Measurements from ENCODE around the gene TBX2.

The TBX2 gene

DNA sequence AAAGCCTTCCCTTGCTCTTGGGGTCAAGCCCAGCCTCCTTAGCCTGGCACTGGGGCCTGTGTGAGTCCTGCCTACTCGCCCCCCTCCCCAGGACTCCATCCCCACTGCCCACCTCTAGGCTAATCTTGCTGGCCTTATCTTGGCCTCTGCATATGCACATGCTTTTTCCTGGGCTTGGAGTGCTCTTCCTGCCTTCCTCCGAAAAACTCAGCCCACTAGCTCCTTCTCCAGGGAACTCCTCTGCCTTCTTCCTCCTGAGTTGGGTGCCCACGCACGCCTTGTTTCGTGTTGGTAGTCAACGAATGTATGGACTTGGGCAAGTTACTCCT is 16.5 kb downstream of the TBX2 start:
- no peaks in the 10 kb centered on the region for H3K9me3 Mint-ChIP-seq
- H3K4me1 Mint-ChIP-seq (ENCODE audit: low read depth): no peaks in the 10 kb centered on the region
- no peaks in the 10 kb centered on the region for H3K36me3 Mint-ChIP-seq (ENCODE audit: low read depth)
- H3K27ac Mint-ChIP-seq: no peak overlapping the region
- H3K4me3 Mint-ChIP-seq: no peak overlapping the region
- peaks cover 49% of the 10 kb centered on the region for H3K27me3 Mint-ChIP-seq (ENCODE audit: low read depth)

DNA sequence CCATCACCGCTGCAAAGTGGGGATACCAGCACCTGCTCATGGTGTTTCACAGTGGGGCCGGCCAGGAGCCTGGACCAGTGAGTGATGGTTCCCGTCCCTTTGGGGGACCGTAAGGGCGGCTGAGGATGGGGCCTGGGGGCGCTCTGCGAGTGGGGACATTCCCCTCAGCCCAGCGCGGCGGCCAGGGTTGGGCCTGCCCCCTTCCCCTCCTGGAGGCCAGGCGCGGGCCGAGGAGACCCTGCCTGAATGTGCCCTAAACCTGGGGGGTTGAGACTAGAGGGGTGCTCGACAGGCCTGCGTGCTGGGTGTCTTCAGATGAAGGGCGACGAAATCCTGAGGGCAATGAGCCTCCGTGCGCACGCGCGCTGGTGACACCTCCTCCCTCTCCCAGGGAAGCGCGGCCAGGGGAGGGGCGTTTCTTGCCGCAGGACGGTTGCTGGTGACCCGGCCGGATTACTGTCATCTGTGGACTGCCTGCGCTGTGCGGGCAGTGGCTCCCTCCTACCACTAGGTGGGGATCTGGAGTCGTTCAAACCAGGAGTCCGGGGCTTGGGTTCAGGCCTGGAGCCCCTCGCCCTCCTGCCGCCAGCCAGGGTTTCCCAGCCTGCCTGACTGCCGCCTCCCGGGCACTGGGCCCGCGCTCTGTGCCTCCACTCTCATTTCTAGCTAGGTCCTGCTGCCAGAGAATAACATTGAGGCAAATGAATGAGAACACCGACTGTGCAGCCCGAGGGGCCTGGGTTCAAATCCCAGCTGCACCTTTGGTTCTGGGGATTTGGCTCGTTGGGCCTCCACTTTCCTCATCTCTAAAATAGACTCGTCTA is 17.1 kb downstream of the TBX2 start:
- Mint-ChIP-seq H3K4me3 (no peak overlapping the region), H3K27me3 (ENCODE audit: low read depth) (peaks cover 51% of the 10 kb centered on the region), H3K27ac (no peak overlapping the region), H3K9me3 (no peaks in the 10 kb centered on the region), H3K36me3 (ENCODE audit: low read depth) (no peaks in the 10 kb centered on the region), H3K4me1 (ENCODE audit: low read depth) (no peaks in the 10 kb centered on the region)

DNA sequence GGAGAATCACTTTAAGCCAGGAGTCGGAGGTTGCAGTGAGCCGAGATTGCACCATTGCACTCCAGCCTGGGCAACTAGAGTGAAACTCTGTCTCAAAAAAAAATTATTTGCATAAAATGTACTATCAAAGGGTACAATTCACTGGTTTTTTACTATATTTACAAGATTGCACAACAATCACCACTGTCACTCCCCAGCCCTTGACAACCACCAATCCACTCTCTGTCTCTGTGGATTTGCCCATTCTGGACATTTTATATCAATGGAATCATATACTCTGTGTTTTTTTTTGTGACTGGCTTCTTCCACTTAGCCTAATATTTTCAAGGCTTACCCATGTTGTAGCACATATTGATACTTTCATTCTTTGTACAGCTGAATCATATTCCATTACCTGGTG is 18.8 kb downstream of the TBX2 start:
- Mint-ChIP-seq H3K27me3 (ENCODE audit: low read depth) (peaks cover 62% of the 10 kb centered on the region), H3K36me3 (ENCODE audit: low read depth) (no peaks in the 10 kb centered on the region), H3K9me3 (no peaks in the 10 kb centered on the region), H3K4me1 (ENCODE audit: low read depth) (no peaks in the 10 kb centered on the region), H3K27ac (no peak overlapping the region), H3K4me3 (no peak overlapping the region)

DNA sequence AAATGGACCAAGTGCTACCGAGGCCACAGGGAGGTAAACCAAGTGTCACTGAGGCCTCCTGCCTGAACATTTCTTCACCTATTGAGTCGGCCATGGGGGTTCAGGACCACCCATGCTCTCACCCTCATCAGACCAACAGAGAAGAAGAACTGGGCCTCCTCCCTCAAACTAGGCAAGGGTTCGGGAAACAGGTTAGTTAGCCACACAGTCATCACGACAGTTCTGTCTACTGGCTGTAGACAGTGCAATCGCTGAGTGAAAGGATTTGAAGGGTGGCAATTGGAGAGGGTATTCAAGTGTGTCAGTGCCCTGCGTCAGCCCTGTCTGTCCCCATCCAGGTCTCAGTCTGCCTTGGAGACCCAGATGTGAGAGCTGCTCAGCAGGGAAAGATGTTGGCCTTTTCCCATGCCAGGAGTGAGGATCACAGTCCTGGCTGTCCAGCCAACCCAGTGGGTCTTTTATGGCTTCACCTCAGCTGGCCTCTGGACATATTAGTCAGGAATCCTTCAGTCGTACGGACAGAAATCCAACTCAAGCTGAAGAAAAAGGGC is 19.9 kb downstream of the TBX2 start:
- Mint-ChIP-seq H3K9me3 (no peaks in the 10 kb centered on the region), H3K4me1 (ENCODE audit: low read depth) (no peaks in the 10 kb centered on the region), H3K27ac (no peak overlapping the region), H3K27me3 (ENCODE audit: low read depth) (peaks cover 58% of the 10 kb centered on the region), H3K4me3 (no peak overlapping the region), H3K36me3 (ENCODE audit: low read depth) (no peaks in the 10 kb centered on the region)

DNA sequence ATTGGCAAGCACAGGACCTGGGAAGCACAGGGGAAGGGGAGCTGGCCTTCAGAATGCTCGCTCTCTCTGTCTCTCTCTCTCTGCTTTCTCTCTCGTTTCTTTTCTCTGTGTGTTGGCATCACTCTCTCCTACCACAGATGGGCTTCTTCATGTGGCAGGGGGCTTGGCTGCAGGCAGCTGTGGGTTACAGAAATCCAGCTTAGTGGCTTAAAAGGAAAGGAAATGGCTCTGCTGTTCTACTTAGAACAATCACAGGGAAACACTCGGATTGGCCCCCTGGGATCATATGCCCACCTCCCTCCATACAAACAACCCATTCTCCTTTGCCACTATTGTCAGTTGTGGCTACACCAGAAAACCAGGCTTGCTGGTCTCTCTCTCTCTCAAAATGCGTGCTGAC is 20.4 kb downstream of the TBX2 start:
- H3K36me3 Mint-ChIP-seq (ENCODE audit: low read depth): no peaks in the 10 kb centered on the region
- peaks cover 57% of the 10 kb centered on the region for H3K27me3 Mint-ChIP-seq (ENCODE audit: low read depth)
- H3K4me1 Mint-ChIP-seq (ENCODE audit: low read depth): no peaks in the 10 kb centered on the region

DNA sequence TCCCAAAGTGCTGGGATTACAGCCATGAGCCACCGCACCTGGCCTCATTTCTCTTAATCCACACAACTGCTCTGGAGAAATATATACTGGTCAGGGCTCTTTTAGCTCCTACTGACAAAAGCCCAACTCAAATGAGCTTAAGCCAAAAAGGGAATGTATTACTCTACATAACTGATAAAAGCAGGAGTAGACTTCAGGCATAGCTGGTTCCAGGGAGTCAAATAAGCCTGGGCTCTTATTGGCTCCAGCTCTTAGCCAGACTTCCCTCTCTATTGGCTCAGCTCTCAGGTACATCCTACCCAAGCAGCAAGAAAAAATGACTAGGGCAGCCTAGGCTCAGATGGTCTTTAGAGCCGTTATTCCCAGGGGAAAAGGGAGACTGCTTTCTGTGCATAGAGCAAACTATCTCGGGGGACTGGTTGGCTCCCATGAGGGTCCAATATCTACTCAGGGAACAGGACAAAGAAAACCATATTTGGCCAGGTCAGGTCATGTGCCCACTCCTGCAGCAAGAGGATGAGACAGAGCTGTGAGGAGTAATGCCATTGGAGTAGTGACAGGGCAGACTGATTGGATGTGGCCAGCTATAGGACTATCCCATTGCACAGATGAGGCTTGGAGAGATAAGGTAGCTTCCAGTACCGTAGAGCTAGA is 21.2 kb downstream of the TBX2 start:
- Mint-ChIP-seq H3K4me3 (no peak overlapping the region), H3K4me1 (ENCODE audit: low read depth) (no peaks in the 10 kb centered on the region), H3K27me3 (ENCODE audit: low read depth) (peaks cover 58% of the 10 kb centered on the region), H3K27ac (no peak overlapping the region), H3K36me3 (ENCODE audit: low read depth) (no peaks in the 10 kb centered on the region), H3K9me3 (no peaks in the 10 kb centered on the region)

More for the DNA sequence above, 20.4 kb downstream of the TBX2 start:
- H3K27ac Mint-ChIP-seq: no peak overlapping the region
- H3K4me3 Mint-ChIP-seq: no peak overlapping the region
- H3K9me3 Mint-ChIP-seq: no peaks in the 10 kb centered on the region

DNA sequence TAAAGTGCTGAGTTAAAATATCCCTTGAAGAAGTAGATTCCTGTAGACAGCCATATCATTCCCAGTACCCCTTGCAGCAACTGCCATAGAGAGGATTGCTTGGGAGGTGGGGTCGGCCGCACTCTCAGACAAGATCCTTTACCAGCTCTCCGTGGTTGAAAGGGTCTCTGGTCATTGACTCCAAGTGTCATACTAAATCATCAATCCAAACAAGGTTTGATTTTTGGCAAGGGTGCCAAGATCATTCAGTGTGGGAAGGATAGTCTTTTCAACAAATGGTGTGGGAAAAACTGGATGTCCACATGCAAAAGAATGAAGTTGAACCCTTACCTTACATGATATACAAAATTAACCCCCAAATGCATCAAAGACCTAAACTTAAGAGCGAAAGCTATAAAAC is 21.8 kb downstream of the TBX2 start:
- Mint-ChIP-seq H3K4me3 (no peak overlapping the region), H3K36me3 (ENCODE audit: low read depth) (no peaks in the 10 kb centered on the region), H3K27ac (no peak overlapping the region), H3K4me1 (ENCODE audit: low read depth) (no peaks in the 10 kb centered on the region), H3K27me3 (ENCODE audit: low read depth) (peaks cover 54% of the 10 kb centered on the region), H3K9me3 (no peaks in the 10 kb centered on the region)

DNA sequence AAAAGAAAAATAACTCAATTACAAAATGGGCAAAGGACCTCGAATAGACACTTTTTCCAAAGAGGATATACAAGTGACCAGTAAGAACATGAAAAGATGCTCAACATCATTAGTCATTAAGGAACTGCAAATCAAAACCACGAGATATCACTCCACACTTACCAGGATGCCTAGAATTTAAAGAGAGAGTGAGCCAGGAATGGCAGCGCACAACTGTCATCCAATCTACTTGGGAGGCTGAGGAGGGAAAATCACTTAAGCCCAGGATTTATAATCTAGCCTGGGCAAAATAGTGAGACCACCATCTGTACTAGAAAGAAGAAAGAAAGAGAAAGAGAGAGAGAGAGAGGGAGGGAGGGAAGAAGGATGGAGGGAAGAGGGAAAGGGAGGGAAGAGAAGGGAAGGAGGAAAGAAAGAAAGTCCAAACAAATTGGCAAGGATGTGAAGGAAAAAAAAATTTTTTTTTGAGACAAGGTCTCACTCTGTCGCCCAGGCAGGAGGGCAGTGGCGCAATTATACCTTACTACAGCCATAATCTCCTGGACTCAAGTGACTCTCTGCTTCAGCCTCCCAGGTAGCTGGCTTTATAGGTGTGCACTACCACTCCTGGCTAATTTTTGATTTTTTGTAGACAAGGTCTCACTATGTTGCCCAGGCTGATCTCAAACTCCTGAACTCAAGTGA is 22.6 kb downstream of the TBX2 start:
- Mint-ChIP-seq H3K27ac (no peak overlapping the region), H3K27me3 (ENCODE audit: low read depth) (peaks cover 49% of the 10 kb centered on the region)

DNA sequence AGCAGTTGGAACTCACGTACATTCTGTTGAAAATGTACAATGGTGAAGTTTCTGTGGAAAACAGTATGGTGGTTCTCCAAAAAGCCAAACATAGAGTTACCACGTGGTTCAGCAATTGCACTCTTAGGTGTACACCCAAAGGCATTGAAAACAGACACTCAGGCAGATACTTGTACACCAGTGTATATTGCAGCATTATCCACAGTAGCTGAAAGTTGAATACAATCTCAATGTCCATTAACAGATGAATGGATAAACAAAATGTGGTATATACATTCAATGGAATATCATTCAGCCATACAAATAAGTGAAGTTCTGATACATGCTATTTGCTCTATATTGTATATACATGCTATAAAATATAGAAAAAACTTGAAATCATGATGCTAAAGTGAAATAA is 23.2 kb downstream of the TBX2 start:
- Mint-ChIP-seq H3K36me3 (ENCODE audit: low read depth) (no peaks in the 10 kb centered on the region), H3K27ac (no peak overlapping the region), H3K4me1 (ENCODE audit: low read depth) (no peaks in the 10 kb centered on the region), H3K27me3 (ENCODE audit: low read depth) (peaks cover 53% of the 10 kb centered on the region), H3K4me3 (no peak overlapping the region), H3K9me3 (no peaks in the 10 kb centered on the region)

More for the DNA sequence above, 22.6 kb downstream of the TBX2 start:
- H3K4me3 Mint-ChIP-seq: no peak overlapping the region
- no peaks in the 10 kb centered on the region for H3K4me1 Mint-ChIP-seq (ENCODE audit: low read depth)
- H3K36me3 Mint-ChIP-seq (ENCODE audit: low read depth): no peaks in the 10 kb centered on the region
- H3K9me3 Mint-ChIP-seq: no peaks in the 10 kb centered on the region

DNA sequence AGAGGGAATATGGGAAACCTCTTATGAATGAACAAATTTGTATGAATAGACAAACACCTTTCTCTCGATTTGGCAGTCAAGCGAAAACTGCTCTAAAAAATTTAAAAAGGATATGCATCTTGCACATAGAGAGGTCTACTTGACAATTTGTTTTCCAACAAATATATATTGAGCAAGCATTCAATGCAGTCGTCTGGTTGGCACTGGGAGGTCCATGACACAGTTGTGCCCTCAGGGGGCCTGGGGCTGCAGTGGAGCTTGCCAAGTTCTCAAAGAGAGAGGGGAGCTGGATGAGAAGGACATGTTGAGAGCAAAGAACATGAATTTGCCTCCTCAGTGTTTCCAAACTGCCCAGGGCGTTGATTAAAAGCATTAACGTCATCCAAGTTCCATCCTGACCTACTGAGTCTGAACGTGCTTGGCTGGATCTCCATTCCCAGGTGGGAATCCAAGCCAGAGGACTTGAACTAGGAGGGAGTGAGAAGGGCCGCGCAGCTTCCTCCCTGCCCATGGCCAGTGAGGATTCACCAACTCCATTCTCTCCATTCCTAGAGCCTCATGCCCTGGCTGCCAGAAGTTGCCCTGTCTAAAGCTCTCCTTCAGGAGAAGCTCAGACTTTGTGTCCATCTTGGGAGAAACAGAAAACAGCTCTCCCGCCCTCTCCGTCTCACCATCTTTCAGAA is 24.5 kb downstream of the TBX2 start:
- no peaks in the 10 kb centered on the region for H3K4me1 Mint-ChIP-seq (ENCODE audit: low read depth)
- H3K27ac Mint-ChIP-seq: no peak overlapping the region
- H3K9me3 Mint-ChIP-seq: no peaks in the 10 kb centered on the region
- H3K36me3 Mint-ChIP-seq (ENCODE audit: low read depth): no peaks in the 10 kb centered on the region
- H3K27me3 Mint-ChIP-seq (ENCODE audit: low read depth): peaks cover 49% of the 10 kb centered on the region
- no peak overlapping the region for H3K4me3 Mint-ChIP-seq

DNA sequence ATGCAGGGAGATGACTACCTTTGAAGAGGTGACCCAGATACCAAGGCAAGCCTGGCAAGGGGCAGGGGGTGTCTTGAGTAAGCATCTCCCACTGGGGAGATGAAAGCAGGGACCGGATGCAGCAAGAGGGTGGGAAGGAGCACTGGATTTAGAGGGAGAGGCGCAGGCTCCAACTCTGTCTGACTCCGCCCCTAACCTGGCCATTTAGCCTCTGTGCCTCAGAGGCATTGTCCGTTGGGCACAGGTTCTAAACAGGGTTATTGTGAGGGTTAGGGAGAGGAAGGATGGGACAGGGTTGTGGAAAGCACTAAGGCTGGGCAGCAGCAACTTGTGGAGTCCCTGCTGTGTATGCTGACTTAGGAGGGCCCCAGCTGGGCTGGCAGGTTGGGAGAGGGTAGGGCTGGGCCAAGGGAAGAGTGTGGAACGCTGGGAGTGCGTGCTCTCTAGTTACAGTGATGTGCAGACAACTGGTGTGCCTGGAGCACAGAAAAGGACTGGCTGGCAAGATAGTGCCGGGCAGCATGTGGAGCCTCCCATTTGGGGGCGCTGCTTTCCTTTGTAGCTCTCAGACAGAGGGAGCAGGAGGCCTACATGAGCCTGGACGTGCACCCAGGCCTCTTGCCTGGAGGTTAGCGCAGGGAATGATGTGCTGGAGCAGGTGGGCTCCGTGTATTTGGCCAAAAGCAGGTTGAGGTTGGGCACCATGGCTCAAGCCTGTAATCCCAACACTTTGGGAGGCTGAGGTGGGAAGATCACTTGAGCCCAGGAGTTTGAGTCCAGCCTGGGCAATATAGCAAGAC is 26.2 kb downstream of the TBX2 start:
- Mint-ChIP-seq H3K27me3 (ENCODE audit: low read depth) (peaks cover 41% of the 10 kb centered on the region), H3K4me1 (ENCODE audit: low read depth) (no peaks in the 10 kb centered on the region), H3K4me3 (no peak overlapping the region), H3K36me3 (ENCODE audit: low read depth) (no peaks in the 10 kb centered on the region), H3K27ac (no peak overlapping the region), H3K9me3 (no peaks in the 10 kb centered on the region)

DNA sequence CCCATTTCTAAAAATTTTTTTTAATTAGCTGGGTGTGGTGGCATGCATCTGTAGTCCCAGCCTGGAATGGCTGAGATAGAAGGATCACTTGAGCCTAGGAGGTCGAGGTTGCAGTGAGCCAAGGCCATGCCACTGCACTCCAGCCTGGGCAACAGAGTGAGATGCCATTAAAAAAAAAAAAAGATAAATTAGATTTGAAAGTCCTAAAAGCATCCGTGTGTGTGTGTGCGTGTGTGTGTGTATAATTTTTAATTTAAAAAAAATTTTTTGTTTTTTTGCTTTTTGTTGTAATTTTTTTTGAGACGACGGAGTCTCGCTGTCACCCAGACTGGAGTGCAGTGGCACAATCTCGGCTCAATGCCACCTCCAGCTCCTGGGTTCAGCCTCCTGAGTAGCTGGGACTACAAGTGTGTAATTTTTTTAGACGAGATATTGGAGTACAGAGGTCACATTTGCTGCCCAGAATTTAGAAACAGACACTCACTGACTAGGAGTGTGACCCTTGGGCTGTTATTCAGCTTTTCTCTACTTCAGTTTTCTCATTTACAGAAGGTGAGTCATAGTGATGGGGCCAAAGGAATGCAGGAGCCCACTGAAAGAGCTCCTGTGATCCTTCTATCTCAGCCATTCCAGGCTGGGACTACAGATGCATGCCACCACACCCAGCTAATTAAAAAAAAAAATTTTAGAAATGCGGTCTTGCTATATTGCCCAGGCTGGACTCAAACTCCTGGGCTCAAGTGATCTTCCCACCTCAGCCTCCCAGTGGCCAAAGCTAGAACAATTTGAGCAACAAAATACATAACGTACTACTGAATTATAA is 27.1 kb downstream of the TBX2 start:
- H3K27me3 Mint-ChIP-seq (ENCODE audit: low read depth): peaks cover 38% of the 10 kb centered on the region
- no peaks in the 10 kb centered on the region for H3K9me3 Mint-ChIP-seq
- H3K4me1 Mint-ChIP-seq (ENCODE audit: low read depth): no peaks in the 10 kb centered on the region
- H3K27ac Mint-ChIP-seq: no peak overlapping the region
- H3K4me3 Mint-ChIP-seq: no peak overlapping the region
- H3K36me3 Mint-ChIP-seq (ENCODE audit: low read depth): no peaks in the 10 kb centered on the region

DNA sequence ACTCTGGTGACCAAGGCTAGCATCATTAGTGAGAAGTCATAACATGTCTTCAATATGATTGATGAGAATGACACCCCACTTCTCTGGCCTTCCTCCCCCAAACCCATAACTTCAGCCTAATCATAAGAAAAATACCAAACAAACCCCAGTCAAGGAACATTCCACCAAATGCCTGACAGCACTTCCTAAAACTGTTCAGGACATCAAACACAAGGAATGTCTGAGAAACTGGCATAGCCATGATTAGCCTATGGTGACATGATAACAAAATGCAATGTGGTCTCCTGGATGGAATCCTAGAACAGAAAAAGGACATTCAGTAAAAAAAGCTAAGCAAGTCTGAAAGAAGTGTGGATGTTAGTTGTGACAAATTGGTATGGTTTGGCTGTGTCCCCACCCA is 27.9 kb downstream of the TBX2 start:
- Mint-ChIP-seq H3K9me3 (no peaks in the 10 kb centered on the region), H3K4me1 (ENCODE audit: low read depth) (no peaks in the 10 kb centered on the region), H3K4me3 (no peak overlapping the region), H3K27ac (no peak overlapping the region), H3K36me3 (ENCODE audit: low read depth) (no peaks in the 10 kb centered on the region), H3K27me3 (ENCODE audit: low read depth) (peaks cover 32% of the 10 kb centered on the region)

All from T-helper 1 cell treated with Interleukin-12 subunit alpha and Interleukin-12 subunit beta and Interleukin-4 antibody, amounts not matched to agents 30 μg/mL and 1 μg/mL, for 36 hours (primary cell).